Hindlimb muscle (tissue), 1 donor: ENCODE measurements around the gene ALX3. TPM values are rescaled to one million over a fixed set of nuclear protein-coding genes. Genes with fewer than 3 reads are reported as not detected.

Experiments used
- DNase-seq: peaks from one replicate; pipeline ENCODE4 v3.0.0-alpha.2; 2013
- polyA plus RNA-seq: library from polyadenylated mRNA; unstranded; fragments of 120-200 nt; gene quantifications from one replicate; pipeline ENCODE4 v1.2.1, GENCODE V29; 2013; ENCODE audit not compliant: insufficient read length

The ALX3 gene
- polyA plus RNA-seq, 1 donor, result not detected

DNA sequence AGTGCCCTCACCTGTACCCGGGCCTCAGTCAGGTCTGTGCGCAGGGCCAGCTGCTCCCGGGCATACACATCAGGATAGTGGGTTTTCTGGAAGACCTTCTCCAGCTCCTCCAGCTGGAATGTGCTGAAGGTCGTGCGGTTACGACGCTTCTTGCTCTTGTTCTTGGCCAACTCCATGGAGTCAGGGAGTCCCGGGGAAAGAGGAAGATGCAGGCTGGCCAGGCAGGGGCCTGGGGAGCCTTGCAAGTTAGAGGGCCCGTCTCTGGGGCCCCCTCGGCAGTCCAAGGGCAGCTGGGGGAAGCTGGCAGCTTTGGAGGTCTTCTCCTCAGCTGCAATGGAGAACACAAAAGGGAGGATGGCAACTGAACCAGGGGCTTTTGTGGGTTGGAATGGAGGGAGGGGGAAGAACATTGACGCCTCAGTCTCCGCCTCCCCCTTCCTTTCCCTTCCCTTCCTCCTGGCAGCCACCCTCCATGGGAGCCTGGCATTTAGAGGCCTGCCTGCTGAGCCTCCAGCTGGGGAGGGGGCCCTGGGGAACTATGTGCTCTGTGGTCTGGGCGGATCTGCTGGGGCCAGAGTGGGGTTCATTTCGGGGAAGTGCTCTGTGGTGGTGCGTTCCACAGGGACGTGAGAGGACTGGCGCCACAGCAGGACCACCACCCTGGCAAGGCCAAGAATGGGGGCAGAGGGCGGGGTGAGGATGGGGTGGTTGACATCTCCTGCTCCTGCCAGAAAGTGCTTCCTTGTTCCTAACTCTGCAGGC is 5.7 kb downstream of the ALX3 start:
- DNase-seq, result no peak

DNA sequence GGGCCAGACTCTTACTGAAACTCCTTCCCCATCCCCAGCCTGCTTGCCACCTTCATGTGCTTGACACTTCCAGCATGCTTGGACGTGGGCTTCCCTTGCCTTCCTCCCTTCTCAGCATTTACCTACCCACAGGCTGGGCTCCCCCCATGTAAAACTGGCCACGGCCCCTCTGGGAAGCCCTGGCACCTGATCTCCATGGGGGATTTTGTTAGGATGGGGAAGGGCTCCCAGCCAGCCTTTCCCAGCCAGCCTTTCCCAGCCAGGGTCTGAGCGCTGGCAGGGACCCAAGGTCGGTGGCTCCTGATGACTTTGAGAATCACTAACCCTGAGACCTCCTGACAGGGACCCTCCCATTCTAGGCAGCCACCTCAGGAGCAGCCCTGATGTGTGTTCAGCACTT is 6.7 kb downstream of the ALX3 start:
- DNase-seq, result no peak

DNA sequence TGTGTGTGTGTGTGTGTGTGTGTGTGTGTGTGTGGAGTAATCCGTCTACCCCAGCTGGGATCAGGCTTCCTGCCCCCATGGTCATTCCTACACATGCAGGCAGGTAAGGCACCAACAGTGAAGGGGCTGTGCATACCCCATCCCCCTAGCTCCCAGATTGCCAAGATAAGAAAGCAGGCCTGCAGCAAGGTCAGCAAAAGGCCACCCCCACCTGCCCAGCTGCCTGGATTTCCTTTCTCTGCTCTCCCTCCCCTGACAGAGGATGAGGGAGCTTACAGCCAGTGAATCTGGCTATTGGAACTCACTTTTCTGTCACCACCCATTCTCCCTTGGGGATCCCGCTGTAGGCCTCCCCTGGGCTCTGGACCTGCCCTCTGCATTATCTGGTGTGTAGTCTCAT is 7.9 kb downstream of the ALX3 start:
- DNase-seq, result no peak

DNA sequence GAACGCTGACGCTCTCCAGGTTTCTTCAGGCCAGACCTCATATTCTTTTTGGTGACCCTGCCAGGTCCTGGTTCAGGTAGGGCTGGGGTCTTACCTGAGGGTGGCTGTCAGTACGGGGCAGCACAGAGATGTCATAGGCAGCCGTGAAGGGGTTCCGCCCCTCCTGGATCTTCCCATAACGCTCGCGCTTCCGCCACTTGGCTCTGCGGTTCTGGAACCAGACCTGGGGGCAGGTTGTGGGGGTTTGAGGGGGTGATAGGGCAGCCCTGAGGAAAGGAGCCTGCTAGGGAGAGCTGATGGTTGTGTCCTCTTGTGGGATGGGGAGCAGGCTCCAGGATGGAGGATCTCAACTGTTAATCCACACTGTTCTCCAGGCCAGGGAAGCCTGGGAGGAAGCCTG is 9.1 kb downstream of the ALX3 start:
- DNase-seq, result no peak

DNA sequence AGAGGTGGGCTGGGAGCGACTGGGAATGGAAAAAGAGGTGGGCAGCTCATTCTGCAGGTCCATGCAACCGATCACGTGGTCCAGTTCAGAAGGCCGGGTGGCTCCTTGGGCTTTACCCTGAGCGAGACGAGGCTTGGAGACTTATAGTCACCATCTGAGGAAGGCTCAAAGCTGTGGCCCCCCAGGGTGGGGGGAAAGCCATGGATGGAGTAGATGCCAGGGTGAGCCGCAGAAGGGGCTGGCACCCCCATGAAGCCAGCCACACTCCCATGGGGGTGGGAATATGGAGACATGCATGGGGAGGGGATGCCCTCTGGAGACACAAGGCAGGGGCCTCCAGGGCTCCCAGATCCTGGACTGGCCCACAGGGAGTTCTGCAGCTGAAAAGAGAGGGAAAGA is 9.8 kb downstream of the ALX3 start:
- DNase-seq, result no peak

DNA sequence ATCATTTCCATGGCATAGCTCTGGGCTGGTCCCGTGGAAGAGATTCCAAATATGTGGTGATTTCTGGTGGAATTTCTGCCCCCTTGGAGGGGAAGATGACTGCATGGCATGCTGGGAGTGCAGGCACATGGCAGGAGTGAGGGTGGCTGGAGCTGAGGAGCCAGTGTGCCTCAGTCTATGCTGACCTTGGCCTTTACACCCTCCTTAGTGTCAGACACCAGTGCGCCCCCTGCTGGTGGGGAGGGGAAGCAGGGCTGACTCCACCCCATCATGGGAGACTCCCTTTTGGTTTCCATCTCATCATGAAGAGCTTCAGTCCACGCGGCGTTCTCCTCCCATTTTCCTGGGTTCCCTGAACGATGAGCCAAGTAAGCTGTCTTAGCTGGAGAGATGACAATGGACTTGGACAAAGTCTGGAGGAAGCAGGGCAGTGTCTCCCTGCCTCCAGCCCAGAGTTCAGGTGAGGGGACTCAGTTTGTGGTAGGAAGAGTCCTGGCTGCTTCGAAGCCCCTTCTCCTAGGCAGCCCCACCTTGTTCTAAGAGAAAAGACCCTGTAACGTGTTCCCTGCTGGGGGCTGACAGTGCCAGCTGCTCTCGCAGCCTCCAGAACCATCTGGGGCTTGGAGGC is 10.3 kb downstream of the ALX3 start:
- DNase-seq, result no peak

DNA sequence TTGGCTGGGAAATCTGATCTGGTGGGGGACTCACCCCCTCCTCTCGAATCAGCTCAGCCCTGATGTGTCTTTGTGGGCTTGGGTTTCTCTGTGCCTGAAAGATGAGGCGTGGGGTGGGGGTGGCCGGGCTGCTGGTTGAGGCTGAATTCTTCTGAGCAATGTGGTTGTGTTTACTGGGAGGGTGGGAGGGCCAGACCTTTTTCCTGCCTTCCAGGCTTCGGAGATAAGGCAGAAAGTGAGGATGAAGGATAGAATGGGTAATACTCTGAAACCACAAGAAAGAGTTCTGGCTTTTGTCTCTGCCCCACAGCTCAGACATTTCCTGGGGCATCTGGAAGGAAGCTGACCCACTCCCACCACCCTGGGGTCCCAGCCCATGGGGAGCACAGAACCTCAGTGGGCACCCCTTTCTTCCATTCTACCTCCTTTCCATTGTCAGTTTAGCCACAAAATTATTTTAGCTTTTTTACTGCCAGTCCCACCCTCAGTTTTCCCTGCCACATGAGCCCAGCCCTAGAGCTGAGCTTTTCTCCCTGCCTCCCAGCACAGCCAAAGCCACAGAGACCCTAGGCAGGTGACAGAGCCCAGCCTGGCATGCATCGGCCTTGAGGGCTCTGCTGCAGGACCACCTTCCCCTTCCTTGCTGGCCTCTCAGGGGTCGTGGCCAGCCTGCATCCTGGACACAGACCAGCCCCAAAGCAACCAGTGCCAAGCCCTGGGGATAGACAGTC is 11.2 kb downstream of the ALX3 start:
- no peak for DNase-seq

DNA sequence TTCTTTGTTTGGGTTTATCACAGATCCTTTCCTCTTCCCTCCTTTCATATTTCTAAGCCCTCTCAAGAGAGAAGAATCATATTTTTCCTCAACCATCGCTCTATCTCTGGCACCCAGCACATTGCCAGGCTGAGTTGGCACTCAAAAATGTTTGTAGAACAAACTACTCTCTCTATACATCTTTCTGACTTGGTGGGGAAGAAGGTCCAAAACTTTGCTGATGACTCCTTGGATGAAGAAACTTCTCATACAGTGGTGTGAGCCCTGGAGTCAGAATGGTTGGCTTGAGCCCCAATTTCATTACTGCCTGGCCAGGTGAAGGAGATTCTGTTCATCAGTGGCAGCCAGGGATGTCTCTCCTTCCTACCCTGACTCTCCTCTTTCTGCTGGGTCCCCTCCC is 11.9 kb downstream of the ALX3 start:
- DNase-seq, result no peak

DNA sequence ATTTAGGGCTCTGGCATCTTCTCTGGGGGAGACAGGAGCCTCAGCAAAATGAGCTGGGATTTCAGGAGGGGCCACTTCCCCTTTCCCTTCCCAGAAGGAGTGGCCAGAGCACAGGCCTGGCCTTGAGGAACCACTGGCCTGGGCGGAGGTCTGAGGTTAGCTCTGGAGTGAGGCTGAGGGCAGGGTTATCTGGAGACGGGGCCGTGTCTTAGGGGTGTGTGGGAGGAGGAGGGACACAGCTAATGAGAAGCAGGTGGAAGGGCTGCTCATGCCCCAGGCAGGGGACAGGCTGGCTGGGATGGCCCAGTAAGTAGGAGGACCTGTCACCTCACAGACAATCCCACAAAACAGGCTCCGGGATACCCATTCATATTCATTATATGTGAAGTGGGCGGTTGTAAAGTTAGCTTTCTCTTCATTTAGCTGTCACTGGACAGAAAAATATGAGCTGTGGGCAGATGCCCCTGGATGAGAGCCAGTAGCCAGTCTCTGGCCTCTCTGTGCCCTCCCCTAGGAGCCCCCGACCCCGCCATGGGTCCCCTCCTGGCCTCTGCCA is 12.4 kb downstream of the ALX3 start:
- DNase-seq, result no peak

DNA sequence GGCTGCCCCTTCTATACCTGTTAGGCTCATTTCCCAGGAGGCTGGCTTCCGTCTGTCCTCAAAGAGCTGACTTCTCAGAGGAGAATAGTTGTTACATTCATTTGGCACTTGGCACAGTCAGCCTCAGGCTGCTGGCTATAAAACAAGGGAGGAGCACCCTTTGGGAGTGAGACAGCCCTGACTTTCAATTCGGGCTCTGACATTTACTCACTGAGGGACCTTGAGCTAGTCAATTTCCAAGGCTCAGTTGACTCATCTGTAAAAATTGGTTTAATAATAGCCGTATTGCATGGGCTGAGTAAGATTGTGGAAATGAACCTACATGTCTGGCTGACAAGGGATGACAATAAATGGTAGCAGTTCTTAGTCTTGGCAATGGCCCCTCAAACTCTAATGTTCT is 13.7 kb downstream of the ALX3 start:
- DNase-seq, result no peak

DNA sequence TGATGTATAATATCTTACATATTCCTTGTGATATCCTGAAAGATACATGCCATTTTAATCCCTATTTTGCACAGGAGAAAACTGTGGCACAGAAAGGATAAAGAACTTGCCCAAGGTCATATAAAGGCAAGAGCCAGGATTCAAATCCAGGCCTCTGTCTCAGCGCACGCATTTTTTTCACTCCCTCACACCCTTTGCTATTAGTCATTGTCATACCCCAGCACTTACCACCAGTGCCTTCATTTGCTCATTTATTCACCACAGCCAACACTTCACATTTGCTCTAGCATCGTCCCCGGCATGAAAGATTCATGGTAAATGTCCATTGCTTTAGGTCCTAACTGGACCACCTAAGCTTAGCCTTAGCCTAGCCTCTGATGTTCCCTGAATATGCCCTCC is 14.2 kb downstream of the ALX3 start:
- DNase-seq, result no peak

DNA sequence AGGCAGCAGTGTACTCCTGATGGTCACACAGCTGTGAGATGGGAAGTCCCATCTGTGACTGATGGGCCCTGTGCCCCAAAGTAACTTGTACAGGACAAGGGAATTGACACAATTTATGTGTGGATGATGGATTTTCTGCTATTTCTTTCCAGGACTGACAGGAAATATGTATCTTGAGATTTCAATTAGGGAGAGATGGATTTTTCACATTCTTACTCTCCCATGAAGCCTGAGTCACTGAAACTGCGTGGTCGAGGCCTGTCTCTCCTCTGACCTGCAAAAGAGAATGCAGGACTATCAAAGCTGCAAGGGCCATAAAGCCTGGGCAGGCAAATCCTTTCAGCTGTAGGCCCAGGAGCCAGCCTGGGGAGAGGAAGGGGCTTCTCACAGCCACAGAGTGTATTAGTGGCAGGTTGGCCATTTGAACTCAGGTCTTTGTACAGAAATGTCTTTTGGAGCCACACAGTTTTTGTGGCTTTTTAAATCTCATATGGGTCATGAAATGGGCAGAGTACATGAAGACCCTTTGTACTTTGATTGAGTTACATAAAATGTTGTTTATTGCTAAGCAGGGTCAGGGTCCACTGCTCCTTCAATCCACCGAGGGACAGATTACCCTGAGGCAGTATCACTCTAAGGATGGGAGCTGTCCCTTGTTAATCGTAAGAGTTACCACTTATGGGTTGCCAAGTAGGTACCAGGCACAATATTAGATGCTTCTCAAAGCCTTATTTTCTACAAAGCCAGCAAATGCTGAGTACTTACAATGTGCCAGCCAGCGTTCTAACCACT is 14.8 kb downstream of the ALX3 start:
- no peak for DNase-seq

DNA sequence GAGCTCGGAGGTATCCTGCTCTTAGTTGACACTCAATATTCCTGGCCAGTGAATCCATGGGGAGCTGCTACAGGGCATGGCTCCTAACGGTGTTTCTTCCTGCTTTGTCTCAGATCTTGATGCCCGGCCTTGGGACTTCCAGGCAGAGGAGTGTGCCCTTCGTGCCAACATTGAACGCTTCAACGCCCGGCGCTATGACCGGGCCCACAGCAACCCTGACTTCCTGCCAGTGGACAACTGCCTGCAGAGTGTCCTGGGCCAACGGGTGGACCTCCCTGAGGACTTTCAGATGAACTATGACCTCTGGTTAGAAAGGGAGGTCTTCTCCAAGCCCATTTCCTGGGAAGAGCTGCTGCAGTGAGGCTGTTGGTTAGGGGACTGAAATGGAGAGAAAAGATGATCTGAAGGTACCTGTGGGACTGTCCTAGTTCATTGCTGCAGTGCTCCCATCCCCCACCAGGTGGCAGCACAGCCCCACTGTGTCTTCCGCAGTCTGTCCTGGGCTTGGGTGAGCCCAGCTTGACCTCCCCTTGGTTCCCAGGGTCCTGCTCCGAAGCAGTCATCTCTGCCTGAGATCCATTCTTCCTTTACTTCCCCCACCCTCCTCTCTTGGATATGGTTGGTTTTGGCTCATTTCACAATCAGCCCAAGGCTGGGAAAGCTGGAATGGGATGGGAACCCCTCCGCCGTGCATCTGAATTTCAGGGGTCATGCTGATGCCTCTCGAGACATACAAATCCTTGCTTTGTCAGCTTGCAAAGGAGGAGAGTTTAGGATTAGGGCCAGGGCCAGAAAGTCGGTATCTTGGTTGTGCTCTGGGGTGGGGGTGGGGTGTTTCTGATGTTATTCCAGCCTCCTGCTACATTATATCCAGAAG is 16.7 kb downstream of the ALX3 start:
- peak; percentile 62 for DNase-seq

DNA sequence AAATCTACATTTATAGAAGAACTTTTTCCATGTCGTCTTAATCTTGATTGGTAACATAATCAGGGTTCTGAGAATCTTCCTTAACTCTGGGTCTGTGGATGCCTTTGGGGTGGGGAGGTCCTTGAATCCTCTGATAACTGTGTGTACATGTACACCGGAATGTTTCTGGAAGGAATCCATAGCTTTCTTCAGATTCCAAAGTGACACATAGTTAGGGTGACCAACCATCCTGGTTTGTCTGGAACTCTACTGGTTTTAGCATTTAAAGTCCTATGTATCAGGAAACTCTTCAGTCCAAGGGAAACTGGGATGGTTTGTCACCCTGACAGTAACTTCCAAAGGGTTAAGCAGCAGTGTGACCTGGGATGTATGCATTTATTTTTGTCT is 19.2 kb downstream of the ALX3 start:
- no peak for DNase-seq

DNA sequence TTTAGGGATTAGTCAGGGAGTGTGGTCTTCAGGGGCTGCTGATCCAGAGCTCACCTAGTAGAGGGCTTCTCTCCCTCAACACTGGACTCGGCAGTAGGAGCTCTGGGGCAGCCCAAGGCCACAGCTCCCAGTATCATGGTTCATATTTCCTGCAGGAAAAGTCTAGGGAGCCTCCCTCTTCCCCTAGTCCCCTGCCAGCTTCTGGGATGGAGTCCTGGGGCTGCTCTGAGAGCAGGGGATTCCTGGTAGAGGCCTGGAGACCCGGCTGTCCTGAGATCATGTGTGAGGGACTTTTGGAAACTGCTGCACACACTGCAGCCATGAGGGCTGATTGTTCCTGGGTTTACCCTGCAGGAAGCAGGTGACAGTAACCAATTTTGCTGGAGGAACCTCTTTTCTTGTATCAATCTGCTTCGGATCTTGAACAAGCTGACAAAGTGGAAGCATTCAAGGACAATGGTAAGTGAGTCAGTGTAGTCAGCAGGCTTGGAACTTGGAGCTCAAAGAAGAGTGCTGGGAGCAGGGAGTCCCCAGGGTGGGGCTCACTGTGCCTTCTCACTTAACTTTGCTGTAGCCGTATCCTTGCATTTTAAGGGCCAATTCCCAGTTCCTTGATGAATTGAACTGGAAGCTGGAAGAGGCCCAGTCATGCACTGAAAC is 19.7 kb downstream of the ALX3 start:
- no peak for DNase-seq

DNA sequence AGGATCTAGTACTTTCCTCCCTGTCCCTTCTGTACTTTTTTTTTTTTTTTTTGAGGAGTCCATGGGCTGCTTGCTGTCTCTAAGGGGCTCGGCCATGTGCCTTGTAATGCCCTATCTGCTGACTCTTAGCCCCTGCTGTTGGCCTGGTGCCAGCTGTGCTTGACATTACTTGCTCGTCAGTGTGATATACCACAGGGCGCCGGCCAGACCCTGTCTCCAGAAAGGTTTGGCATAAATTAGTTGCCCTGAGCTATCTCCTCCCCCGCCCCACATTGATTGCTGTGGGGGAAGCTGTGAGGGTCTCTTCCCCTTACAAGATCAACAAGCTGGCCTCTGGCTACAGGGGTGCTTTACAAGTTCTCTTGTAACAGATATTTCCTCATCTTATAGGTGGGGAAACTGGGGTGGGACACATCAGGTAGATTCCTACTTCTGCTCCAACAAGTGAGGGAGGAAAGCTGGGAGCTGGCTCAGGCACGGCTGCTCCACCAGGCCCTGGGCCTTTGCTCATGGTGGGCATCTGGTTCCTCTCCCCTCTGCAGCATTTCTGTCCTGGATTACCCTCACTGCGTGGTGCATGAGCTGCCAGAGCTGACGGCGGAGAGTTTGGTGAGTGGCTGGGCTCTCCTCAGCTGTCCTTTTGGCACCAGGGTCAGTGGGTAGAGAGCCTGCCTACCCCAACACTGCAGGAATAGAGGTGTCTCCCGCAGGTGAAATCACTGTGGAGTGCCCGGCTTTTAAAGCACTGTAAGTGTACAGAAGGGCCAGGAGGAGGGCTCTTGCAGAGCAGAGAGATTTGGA is 20.5 kb downstream of the ALX3 start:
- DNase-seq, result no peak

DNA sequence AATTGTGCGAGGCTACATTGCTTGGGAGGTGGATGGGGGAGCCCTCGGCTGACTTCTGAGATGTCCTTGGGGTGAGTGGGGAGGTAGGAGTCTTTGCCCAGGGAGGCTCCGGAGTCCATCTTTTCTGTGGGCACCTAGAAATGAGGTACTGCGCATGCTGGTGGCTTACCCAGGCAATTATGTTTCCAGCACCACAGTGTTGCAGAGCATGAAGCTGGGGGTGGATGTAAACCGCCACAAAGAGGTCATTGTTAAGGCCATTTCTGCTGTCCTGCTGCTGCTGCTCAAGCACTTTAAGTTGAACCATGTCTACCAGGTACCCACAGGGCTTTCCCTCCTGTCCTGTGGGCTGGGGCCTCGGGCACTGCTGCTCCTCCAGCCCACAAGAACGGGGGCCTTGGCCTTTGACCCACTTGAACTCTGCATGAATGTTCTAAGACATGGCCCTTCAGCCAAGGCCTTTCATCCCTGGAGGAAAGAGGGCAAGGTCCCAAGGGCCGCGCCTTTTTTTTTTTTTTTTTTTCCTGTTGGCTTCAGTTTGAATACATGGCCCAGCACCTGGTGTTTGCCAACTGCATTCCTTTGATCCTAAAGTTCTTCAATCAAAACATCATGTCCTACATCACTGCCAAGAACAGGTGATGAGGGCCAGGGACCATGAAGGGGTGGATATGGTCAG is 21.4 kb downstream of the ALX3 start:
- DNase-seq, result no peak

DNA sequence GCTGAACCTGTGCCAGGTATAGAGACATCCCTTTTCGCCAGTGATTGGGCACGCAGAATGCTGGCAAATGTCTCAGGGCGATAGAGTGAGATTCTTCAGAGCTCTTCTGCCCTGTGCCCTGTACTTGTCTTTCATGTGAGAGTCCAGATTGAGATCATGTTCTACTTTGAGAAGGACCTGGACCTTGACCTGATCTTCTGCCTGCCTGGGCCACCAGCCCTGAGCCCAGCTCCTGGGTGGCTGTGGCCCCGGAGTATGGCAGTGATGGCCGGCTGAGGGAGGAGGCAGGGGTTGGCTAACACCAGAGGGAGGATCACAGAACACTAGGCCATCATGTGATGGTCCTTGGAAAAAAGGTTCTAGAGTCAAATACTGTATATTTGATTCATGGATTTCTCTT is 22.2 kb downstream of the ALX3 start:
- DNase-seq, result no peak

DNA sequence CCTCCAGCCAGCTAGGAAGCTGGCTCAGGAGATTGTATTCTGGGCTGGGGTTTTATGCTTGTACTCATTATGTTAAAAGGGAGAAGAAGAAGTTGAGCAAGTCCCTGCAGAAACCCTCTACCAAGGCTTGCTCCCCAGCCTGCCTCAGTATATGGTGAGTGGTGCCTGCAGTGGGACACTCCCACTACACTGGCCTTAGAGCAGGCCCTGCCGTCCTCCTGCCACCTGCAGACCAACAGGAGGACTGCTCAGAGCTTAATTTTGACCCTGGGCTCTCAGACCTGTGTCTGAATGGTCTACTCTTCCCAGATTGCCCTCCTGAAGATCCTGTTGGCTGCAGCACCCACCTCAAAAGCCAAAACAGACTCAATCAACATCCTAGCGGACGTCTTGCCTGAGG is 23.0 kb downstream of the ALX3 start:
- no peak for DNase-seq

DNA sequence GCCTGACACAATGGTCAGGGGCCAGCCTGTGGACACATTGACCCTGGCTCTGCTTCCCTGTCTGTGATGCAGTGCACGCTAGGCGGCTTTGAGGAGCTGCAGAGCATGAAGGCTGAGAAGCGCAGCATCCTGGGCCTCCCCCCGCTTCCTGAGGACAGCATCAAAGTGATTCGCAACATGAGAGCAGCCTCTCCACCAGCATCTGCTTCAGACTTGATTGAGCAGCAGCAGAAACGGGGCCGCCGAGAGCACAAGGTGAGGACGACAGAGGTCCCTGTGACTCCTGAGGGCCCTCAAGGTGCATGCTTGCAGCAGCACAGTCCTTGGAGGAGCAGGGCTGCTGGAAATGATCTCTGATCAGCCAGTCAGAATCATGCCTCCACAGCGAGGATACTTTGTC is 27.5 kb downstream of the ALX3 start:
- DNase-seq, result no peak
